Medulla oblongata (tissue), 1 donor: Measurements from ENCODE around the gene SLC22A12.
A peak's percentile ranks its signal among the peaks of the same experiment; 100 is the strongest.

Source experiments
- DNase-seq: peaks from one replicate; pipeline ENCODE4 v3.0.0-alpha.2; 2015; ENCODE audit errors: extremely low spot score

SLC22A12 gene

DNA sequence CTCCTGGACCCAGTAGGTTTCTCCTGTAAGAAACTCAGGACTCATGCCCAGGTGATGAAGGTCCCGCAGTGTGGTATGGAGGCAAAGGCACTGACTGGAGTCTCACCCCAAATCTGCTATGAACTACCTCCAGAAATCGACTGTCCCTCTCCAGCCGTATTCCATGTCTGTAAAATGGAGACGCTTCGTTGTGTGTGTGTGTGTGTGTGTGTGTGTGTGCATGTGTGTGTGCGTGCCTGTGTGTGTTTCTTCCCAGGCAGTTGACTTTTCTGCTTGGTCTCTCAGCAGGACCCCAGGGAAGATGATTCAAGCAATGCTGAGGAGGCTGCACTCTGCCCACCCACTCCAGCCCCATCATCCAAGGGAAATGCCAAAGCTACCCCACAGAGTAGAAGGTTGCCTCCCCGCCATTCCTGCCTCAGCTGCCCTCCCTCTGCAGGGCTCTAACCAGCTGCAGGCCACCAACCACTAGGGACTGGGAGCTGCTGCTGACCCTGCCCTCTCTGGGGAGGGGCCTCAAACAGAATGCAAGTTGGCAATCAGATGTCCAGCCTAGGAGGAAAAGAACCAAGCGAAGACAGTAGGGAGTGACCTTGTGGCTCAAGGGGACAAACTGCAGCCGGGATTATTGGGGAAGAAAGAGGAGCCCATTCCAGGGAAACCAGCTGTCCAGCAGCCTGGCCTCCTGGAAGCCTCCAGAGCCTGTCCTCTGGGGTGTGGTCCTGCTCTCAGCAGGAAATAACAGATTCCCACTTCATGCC is 56.2 kb downstream of the SLC22A12 start:
- no peak for DNase-seq

DNA sequence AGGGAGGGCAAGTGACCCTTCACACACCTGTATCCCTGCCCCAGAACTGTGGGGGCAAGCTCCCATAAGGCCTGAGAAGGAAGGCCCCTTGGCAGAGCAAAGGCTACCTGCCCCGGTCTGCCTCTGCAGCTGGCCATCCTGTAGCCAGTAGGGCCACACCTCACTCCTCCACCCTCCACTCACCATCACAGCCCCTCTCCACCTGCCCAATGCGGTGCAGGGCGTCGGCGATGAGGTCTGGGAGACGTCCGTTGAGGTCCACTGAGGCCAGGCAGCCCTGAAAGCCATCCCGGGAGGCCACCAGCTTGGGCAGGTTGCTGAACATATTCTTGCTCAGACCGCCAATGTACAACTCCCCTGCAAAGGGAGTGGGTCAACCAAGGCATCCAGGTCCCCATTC is 57.5 kb downstream of the SLC22A12 start:
- DNase-seq, result no peak

DNA sequence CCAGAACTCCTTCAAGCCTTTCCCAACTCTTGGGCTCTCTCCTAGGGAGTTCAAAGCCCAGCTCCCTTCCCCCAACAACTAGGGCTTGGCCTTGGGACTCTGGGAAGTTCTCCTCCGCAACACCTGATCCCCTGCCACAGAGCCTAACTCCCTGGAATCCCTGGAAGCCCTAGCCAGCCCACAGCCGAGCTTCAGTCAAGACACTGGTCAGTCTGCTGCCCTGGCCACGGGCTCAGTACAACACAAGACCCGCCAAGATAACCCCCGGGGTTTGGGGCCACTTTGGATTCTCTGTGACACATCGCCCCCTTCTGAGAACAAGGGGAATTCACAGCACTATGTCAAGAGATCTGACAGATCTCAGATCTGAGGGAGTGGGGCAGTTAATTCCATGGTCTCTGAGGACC is 58.3 kb downstream of the SLC22A12 start:
- peak; percentile 38 for DNase-seq

DNA sequence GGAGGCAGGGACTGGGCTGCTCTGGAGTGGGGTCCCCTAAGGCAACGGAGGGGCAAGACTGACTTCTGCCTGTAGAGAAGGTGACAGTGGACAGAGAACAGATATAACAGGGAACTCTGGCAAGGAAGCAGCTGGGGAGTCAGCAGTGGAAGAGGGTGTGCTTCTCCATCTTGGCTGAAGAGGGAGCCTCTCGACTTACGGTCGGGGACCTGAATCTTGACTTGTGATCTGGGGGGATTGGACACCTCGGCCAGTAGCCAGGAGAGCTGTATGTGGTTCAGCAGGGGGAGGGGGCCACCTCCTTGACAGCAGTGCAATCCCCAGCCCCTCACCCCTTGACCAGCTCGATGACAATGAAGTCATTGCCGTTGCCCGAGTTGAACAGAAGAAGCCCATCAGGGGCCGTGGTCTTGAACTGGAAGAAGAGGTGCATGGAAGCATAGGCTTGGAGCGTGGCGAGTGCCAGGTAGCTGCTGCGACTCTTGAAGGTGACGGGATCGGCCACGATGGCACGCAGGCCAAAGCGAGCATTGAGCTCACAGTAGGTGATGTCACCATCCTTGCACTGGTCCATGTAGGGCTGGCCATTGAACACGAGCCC is 60.0 kb downstream of the SLC22A12 start:
- peak; percentile 60 for DNase-seq
